DND-41 (cell line): ENCODE measurements around the gene ADM.

ENCODE experiments used
- CTCF ChIP-seq: IDR thresholded peaks from 2 replicates; pipeline ENCODE4 v1.5.1; 2012; ENCODE audit warnings: borderline replicate concordance, low read length, moderate library complexity, mild to moderate bottlenecking; ENCODE audit not compliant: poor library complexity, severe bottlenecking; ENCODE audit errors: extremely low read depth
- EZH2 ChIP-seq: IDR thresholded peaks from 3 replicates; pipeline ENCODE4 v1.6.1; 2012; ENCODE audit warnings: borderline replicate concordance, low read depth, mild to moderate bottlenecking, moderate library complexity, low read length, inconsistent platforms; ENCODE audit not compliant: severe bottlenecking

GRCh38 chr11:10301656-10302358 lies 3.1 kb upstream of the ADM start:
- TF ChIP-seq CTCF (no peak), EZH2 (no peak)
